ENCODE data around the gene EPB41L4B. TPM values are rescaled to one million over a fixed set of nuclear protein-coding genes. Genes with fewer than 3 reads are reported as not detected.
A peak's percentile ranks its signal among the peaks of the same experiment; 100 is the strongest.

Gene EPB41L4B
- total RNA-seq, 6 experiments from 2014 or later, result 0.33 to 0.37 (median 0.35) TPM; not detected in 2

DNA sequence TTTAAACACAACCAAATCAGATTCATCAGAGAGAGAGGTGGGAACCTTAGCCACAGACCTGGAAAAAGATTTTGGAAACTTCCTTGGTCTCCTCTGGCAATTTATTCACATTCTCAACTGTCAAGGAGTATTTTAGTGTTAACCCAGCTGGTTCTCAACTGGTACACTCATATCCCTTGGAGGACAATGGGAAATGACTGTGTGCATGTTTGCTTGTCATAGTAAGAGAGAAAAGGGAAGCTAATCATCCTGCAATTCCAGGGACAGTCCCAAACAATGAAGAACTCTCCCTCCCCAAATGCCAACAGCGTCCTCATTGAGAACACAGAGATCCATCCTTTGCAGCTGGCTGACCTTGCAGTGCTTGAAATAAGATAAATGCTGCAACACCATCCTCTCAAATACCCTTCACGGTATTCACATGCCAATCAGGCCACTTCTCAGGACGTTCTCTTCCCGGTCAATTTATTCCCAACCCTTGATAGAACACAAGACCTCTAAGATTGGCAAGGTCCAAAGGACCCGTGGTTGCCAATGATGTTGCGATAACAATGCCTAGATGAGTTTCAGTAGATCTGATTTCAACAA, 75.5 kb downstream of the EPB41L4B start:
- DNase-seq, result no peak
- H3K27ac Mint-ChIP-seq, result no peak overlapping the region
- TF ChIP-seq, protein P1, sequence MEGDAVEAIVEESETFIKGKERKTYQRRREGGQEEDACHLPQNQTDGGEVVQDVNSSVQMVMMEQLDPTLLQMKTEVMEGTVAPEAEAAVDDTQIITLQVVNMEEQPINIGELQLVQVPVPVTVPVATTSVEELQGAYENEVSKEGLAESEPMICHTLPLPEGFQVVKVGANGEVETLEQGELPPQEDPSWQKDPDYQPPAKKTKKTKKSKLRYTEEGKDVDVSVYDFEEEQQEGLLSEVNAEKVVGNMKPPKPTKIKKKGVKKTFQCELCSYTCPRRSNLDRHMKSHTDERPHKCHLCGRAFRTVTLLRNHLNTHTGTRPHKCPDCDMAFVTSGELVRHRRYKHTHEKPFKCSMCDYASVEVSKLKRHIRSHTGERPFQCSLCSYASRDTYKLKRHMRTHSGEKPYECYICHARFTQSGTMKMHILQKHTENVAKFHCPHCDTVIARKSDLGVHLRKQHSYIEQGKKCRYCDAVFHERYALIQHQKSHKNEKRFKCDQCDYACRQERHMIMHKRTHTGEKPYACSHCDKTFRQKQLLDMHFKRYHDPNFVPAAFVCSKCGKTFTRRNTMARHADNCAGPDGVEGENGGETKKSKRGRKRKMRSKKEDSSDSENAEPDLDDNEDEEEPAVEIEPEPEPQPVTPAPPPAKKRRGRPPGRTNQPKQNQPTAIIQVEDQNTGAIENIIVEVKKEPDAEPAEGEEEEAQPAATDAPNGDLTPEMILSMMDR (IDR thresholded peaks at IDR 0.05), result no peak
- peaks cover 39% of the 10 kb centered on the region for H3K4me1 Mint-ChIP-seq (ENCODE audit: low read depth)
- H3K4me3 Mint-ChIP-seq, result no peak overlapping the region
- no peaks in the 10 kb centered on the region for H3K9me3 Mint-ChIP-seq
- no peaks in the 10 kb centered on the region for H3K36me3 Mint-ChIP-seq (ENCODE audit: low read depth)
- no peaks in the 10 kb centered on the region for H3K27me3 Mint-ChIP-seq (ENCODE audit: insufficient read depth)

- peaks cover 30% of the 10 kb centered on the region for H3K4me1 Mint-ChIP-seq (ENCODE audit: low read depth)
- peaks cover 3% of the 10 kb centered on the region; the same call in 1 of the 2 replicates for H3K27me3 Mint-ChIP-seq (ENCODE audit: insufficient read depth)
- TF ChIP-seq, protein P1 (IDR thresholded peaks at IDR 0.05), result peak; percentile 95
- peak; percentile 39 for DNase-seq
- no peaks in the 10 kb centered on the region for H3K36me3 Mint-ChIP-seq (ENCODE audit: low read depth)
- no peaks in the 10 kb centered on the region for H3K9me3 Mint-ChIP-seq
- H3K4me3 Mint-ChIP-seq, result peak overlapping the region; percentile 28; the same call in 1 of the 2 replicates
- no peak overlapping the region for H3K27ac Mint-ChIP-seq
These were observed 76.4 kb downstream of the EPB41L4B start for GRCh38 chr9:109244179-109245132.

DNA sequence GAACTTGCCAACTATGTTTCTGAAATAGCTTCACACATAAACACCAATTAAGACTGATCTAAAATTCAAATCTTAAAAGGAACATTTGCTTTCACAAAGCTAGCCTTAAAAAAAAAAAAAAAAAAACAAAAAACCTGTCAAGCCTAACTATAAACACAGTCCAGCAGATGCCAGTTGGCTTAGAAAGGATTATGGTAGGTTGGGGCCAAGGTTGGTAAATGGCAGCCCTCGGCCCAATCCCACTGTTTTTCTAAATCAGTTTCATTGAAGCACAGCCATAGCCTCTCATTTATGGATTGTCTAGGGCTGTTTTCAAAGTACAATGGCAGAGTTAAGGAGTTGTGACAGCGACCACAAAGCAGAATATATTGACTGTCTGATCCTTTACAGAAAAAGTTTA, 78.1 kb downstream of the EPB41L4B start:
- Mint-ChIP-seq H3K27ac (no peak overlapping the region), H3K9me3 (no peaks in the 10 kb centered on the region), H3K4me1 (ENCODE audit: low read depth) (peaks cover 30% of the 10 kb centered on the region), H3K27me3 (ENCODE audit: insufficient read depth) (peaks cover 3% of the 10 kb centered on the region), H3K4me3 (no peak overlapping the region), H3K36me3 (ENCODE audit: low read depth) (no peaks in the 10 kb centered on the region)
- TF ChIP-seq, protein P1 (IDR thresholded peaks at IDR 0.05), result no peak
- DNase-seq, result no peak

DNA sequence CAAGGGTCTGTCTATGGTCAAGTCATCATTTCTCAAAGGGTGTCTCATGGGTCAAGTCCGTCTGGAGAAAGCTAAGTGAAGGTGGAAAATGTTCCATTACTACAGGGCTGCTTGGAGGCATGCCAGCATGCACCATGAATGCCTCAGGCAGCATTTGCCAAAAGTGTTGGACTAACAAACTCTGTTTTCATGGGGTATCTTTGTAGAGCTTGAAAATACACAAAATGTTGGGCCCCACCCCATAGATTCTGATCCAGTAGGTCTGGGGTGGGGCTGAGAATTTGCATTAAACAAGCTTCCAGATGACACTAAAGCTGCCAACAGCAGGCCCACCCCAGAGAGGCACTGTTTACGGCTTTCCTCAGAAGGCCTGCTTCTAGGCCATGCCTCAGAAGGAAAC, 78.8 kb downstream of the EPB41L4B start:
- Mint-ChIP-seq H3K4me1 (ENCODE audit: low read depth) (peaks cover 30% of the 10 kb centered on the region), H3K27me3 (ENCODE audit: insufficient read depth) (peaks cover 11% of the 10 kb centered on the region), H3K9me3 (no peaks in the 10 kb centered on the region), H3K27ac (no peak overlapping the region), H3K4me3 (no peak overlapping the region), H3K36me3 (ENCODE audit: low read depth) (no peaks in the 10 kb centered on the region)
- TF ChIP-seq, protein P1 (IDR thresholded peaks at IDR 0.05), result no peak
- no peak for DNase-seq

- H3K4me3 Mint-ChIP-seq, result no peak overlapping the region
- no peaks in the 10 kb centered on the region for H3K9me3 Mint-ChIP-seq
- DNase-seq, result no peak
- TF ChIP-seq, protein P1 (IDR thresholded peaks at IDR 0.05), result no peak
- H3K36me3 Mint-ChIP-seq (ENCODE audit: low read depth), result no peaks in the 10 kb centered on the region
- H3K4me1 Mint-ChIP-seq (ENCODE audit: low read depth), result peaks cover 30% of the 10 kb centered on the region
- H3K27ac Mint-ChIP-seq, result no peak overlapping the region
- peaks cover 17% of the 10 kb centered on the region for H3K27me3 Mint-ChIP-seq (ENCODE audit: insufficient read depth)
These were observed 79.7 kb downstream of the EPB41L4B start for GRCh38 chr9:109241207-109241606.

Measured in HFFc6 (cell line).